GM12892 (cell line): ENCODE results near the gene CALML3.

ENCODE experiments used
- POLR2A ChIP-seq: IDR thresholded peaks from 2 replicates; pipeline ENCODE4 v1.6.1; 2011; ENCODE audit warnings: low read depth, low read length, control low read depth
- POLR2AphosphoS5 ChIP-seq: IDR thresholded peaks from 2 replicates; pipeline ENCODE4 v1.6.1; 2011; ENCODE audit warnings: low read depth, low read length, control low read depth
- TAF1 ChIP-seq: IDR thresholded peaks from 2 replicates; pipeline ENCODE4 v1.6.1; 2011; ENCODE audit warnings: low read depth, mild to moderate bottlenecking, control low read depth, low read length, borderline replicate concordance

DNA sequence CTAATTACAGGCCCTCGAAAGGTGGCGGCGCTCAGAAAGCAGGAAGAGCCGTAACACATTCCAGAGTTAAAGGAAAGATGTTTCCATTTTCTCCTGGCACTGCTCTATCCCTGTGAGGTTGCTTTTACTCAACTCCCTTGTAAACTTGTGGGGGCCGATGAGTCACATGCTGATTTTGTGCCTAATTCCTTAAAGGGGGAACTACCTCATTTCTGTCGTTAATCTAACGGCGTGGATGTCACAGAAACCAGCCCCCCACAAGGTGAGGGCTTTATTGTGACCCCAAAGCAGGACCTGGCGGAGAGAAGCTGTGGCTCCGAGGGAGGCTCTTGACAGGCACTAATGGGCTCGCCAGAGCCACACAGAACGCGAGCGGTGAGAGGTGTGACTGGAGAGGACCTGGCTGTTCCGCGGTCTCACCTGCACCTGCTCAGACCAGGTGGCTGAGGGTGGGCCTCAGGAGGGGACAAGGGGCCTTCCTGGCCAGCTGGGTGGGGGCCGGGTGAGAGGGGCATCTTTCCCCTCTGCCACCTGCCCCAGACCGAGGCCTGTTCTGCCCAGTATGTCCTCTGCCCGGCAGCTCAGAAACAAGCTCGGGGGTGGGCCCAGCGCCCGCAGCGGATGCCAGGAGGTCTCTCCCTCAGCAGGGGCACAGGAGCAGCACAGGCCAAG, 50.9 kb downstream of the CALML3 start:
- no peak for TF ChIP-seq POLR2AphosphoS5
- TF ChIP-seq POLR2A, result no peak
- TF ChIP-seq TAF1, result no peak
